OCI-LY3 (cell line): ENCODE results near the gene UBA52.

ENCODE experiments used
- EZH2phosphoT487 ChIP-seq: fragments of 200-600 bp; shearing (Covaris generic); IDR thresholded peaks from 2 replicates; pipeline ENCODE4 v1.6.1; 2018; ENCODE audit warnings: antibody characterized with exemption, mixed run types, low read depth
- TF ChIP-seq, protein P1 (sequence below): fragments of 200-600, 300-600 bp; sonication (generic); IDR thresholded peaks from 2 replicates; pipeline ENCODE4 v1.5.1; 2014; ENCODE audit warnings: antibody characterized with exemption, low read length, low read depth

DNA sequence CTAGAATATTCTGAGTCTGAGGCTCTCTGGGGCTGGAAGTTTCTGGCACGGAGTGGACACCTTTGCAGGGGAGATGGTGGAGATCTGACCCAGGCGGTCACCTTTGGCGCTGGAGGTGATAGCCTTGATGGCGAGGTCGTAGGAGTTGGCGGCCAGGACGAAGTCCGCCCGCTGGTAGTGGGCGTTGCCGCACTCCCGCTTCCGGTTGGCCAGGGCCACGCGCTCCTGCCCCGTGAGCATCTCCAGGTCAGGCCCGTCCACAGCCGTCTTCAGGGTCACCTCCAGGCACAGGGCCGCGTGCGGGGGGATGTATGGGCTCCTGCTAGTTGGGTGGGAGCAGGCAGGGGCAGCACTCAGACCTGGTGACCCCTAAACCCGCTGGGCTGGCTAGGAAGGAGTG, 33.5 kb upstream of the UBA52 start:
- TF ChIP-seq, protein P1, sequence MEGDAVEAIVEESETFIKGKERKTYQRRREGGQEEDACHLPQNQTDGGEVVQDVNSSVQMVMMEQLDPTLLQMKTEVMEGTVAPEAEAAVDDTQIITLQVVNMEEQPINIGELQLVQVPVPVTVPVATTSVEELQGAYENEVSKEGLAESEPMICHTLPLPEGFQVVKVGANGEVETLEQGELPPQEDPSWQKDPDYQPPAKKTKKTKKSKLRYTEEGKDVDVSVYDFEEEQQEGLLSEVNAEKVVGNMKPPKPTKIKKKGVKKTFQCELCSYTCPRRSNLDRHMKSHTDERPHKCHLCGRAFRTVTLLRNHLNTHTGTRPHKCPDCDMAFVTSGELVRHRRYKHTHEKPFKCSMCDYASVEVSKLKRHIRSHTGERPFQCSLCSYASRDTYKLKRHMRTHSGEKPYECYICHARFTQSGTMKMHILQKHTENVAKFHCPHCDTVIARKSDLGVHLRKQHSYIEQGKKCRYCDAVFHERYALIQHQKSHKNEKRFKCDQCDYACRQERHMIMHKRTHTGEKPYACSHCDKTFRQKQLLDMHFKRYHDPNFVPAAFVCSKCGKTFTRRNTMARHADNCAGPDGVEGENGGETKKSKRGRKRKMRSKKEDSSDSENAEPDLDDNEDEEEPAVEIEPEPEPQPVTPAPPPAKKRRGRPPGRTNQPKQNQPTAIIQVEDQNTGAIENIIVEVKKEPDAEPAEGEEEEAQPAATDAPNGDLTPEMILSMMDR = no peak
- no peak for TF ChIP-seq EZH2phosphoT487
